K562 (cell line): Measurements from ENCODE around the gene TF. TPM values are rescaled to one million over a fixed set of nuclear protein-coding genes. Genes with fewer than 3 reads are reported as not detected.

Source experiments
- ATAC-seq: fragments of 200-7000 bp; cut with Tn5 transposase; 3 replicates; pipeline ENCODE4 v1.9.1; 2020; ENCODE audit warnings: moderate library complexity
- BruUV-seq: library from RNA; stranded (reverse); fragments of 400-500 nt; replicated peaks from 2 replicates; lab custom pipeline; 2021; lab: Mats Ljungman, UMichigan
- CTCF ChIA-PET: fragments of 300-600 bp; formaldehyde crosslinking; extraction: SDS; loops from one replicate; lab custom pipeline; 2021; ENCODE audit warnings: low intra/inter-chr PET ratio; lab: Yijun Ruan, JAX
- POLR2A ChIA-PET: fragments of 300-600, 350-650 bp; sonication (Branson Sonifier 250); formaldehyde crosslinking; extraction: SDS; loops from one replicate; lab custom pipeline; 2021; ENCODE audit warnings: antibody characterized with exemption, inconsistent platforms; lab: Yijun Ruan, JAX
- DNase-seq, 4 experiments: peaks; one replicate each; pipeline versions ENCODE4 v3.0.0 to v3.0.0-alpha.2; 2011 to 2018; ENCODE audit warnings: low spot score in 3 of 4, mixed read lengths in 3 of 4; ENCODE audit errors: extremely low read depth in 1 of 4
- FAIRE-seq: peaks from 2 replicates; lab custom pipeline; 2011; peaks lifted over from hg19 to GRCh38; lab: Jason Lieb, UNC
- H2AFZ ChIP-seq: 2 replicates; pipeline ENCODE4 v1.6.0; 2011; ENCODE audit warnings: low read depth, low read length, control low read depth, inconsistent platforms
- H3K27ac ChIP-seq: fragments of 200-600 bp; 3 replicates; pipeline ENCODE4 v1.8.0; 2011; ENCODE audit warnings: low read depth, mild to moderate bottlenecking, control low read depth, inconsistent platforms, low read length, moderate library complexity, mixed read lengths; ENCODE audit errors: extremely low read depth
- H3K27me3 ChIP-seq, 2 experiments: fragments of 300-600 bp in 1 of 2; 2 replicates in 1 of 2; 3 replicates in 1 of 2; pipeline versions ENCODE4 v1.6.0 to v1.8.0; 2011; ENCODE audit warnings: inconsistent platforms in 2 of 2, low read length in 2 of 2, mild to moderate bottlenecking in 1 of 2, mixed read lengths in 1 of 2, moderate library complexity in 1 of 2; ENCODE audit not compliant: control insufficient read depth in 2 of 2, insufficient read depth in 2 of 2
- H3K36me3 ChIP-seq: fragments of 300-600 bp; 3 replicates; pipeline ENCODE4 v1.8.0; 2011; ENCODE audit warnings: mild to moderate bottlenecking, low read length, inconsistent platforms; ENCODE audit not compliant: control insufficient read depth, insufficient read depth
- H3K4me1 ChIP-seq, 2 experiments: fragments of 200-600 bp in 1 of 2; replicated peaks in 1 of 2; 2 replicates in 1 of 2; 3 replicates in 1 of 2; pipeline versions ENCODE4 v1.5.1 to v1.8.0; 2011; ENCODE audit warnings: inconsistent platforms in 2 of 2, low read length in 2 of 2, mild to moderate bottlenecking in 1 of 2, mixed read lengths in 1 of 2, moderate library complexity in 1 of 2; ENCODE audit not compliant: control insufficient read depth in 2 of 2, insufficient read depth in 2 of 2
- H3K4me2 ChIP-seq: 2 replicates; pipeline ENCODE4 v1.6.1; 2011; ENCODE audit warnings: low read length, control low read depth, inconsistent platforms, mixed read lengths; ENCODE audit not compliant: insufficient read depth
- H3K4me3 ChIP-seq: fragments of 200-600 bp; sonication (generic), shearing (Covaris generic); 2 replicates; pipeline ENCODE4 v1.5.1; 2016; ENCODE audit warnings: control low read depth, inconsistent platforms
- H3K79me2 ChIP-seq: fragments of 200-600 bp; 3 replicates; pipeline ENCODE4 v1.8.0; 2011; ENCODE audit warnings: low read length, inconsistent platforms; ENCODE audit not compliant: control insufficient read depth, insufficient read depth
- H3K9ac ChIP-seq, 2 experiments: 2 replicates each; pipeline versions ENCODE4 v1.6.0 to v1.6.1; 2011; ENCODE audit warnings: low read depth in 2 of 2, low read length in 2 of 2, control low read depth in 1 of 2, inconsistent platforms in 1 of 2, mild to moderate bottlenecking in 1 of 2, mixed read lengths in 1 of 2; ENCODE audit not compliant: insufficient read depth in 1 of 2
- H3K9me1 ChIP-seq: one replicate; pipeline ENCODE4 v1.6.0; 2011; ENCODE audit warnings: inconsistent platforms, mild to moderate bottlenecking, low read length, moderate library complexity; ENCODE audit not compliant: control insufficient read depth, insufficient read depth
- H3K9me3 ChIP-seq: replicated peaks from 2 replicates; pipeline ENCODE4 v1.5.1; 2011; ENCODE audit warnings: low read depth, low read length, inconsistent platforms; ENCODE audit not compliant: control insufficient read depth, insufficient read depth
- H4K20me1 ChIP-seq: replicated peaks from 2 replicates; pipeline ENCODE4 v1.6.1; 2011; ENCODE audit warnings: low read length, inconsistent platforms, mixed read lengths; ENCODE audit not compliant: control insufficient read depth, insufficient read depth
- MYNN ChIP-seq, 2 experiments: sonication (generic); formaldehyde crosslinking in 1 of 2; IDR thresholded peaks; 2 replicates each; pipeline versions ENCODE4 v1.5.0 to v1.6.1; 2016 to 2020; ENCODE audit warnings: antibody characterized with exemption in 1 of 2, missing genetic modification reagents in 1 of 2
- RBM14 ChIP-seq: fragments of 200-400 bp; formaldehyde crosslinking; IDR thresholded peaks from 2 replicates; pipeline ENCODE4 v1.6.1; 2018; ENCODE audit warnings: low read depth, mild to moderate bottlenecking, low read length, moderate library complexity, borderline replicate concordance; ENCODE audit not compliant: insufficient read depth
- RBM15 ChIP-seq: fragments of 200-400 bp; formaldehyde crosslinking; IDR thresholded peaks from 2 replicates; pipeline ENCODE4 v1.6.1; 2018; ENCODE audit warnings: mild to moderate bottlenecking, low read length, moderate library complexity; ENCODE audit not compliant: insufficient read depth
- SMAD2 ChIP-seq: fragments of 150-350 bp; IDR thresholded peaks from 2 replicates; pipeline ENCODE4 v1.6.1; 2014; ENCODE audit warnings: low read depth, mild to moderate bottlenecking, low read length
- STAT5B ChIP-seq: fragments of 250-450 bp; sonication (Bioruptor Pico); IDR thresholded peaks from 2 replicates; pipeline ENCODE4 v1.8.0; 2021; ENCODE audit warnings: mild to moderate bottlenecking, inconsistent platforms
- ZBED1 ChIP-seq: IDR thresholded peaks from 2 replicates; pipeline ENCODE4 v1.6.1; 2014
- ZNF197 ChIP-seq: fragments of 200-800 bp; sonication (Bioruptor generic); IDR thresholded peaks from 2 replicates; pipeline ENCODE4 v1.6.1; 2016; ENCODE audit warnings: low read depth, missing genetic modification characterization, missing compliant biosample characterization
- WGBS: fragments of 100-300 bp; shearing (Covaris generic); methylation state at CpG from one replicate; pipeline ENCODE4 v1.1.6; 2016; ENCODE audit warnings: low coverage, mixed read lengths; ENCODE audit not compliant: insufficient coverage; ENCODE audit errors: missing lambda C conversion rate; 5-methylcytosine and 5-hydroxymethylcytosine counted together
- in situ Hi-C: fragments of 300-500 bp; cut with MboI; formaldehyde crosslinking; loops from 4 replicates; pipeline ENCODE4 v1.15.0; 2018; ENCODE audit warnings: inconsistent platforms, mixed read lengths
- intact Hi-C: fragments of 100-400 bp; cut with micrococcal nuclease; formaldehyde crosslinking; loops from 2 replicates; pipeline ENCODE4 v1.14.2; 2022
- polyA plus RNA-seq, 8 experiments: library from polyadenylated mRNA; depleted of rRNA in 4 of 8; stranded (reverse) in 5 of 8; unstranded in 3 of 8; fragments of >200 nt; fragmentation: Nextera tagmentation in 2 of 8; fragmentation: Illumina TruSeq in 1 of 8; extraction: Ambion mirVana in 2 of 8; extraction: Trizol in 1 of 8; gene quantifications; 2 replicates each; pipeline versions ENCODE4 v1.2.1 to v1.2.3, GENCODE V29; 2011 to 2014; ENCODE audit warnings: inconsistent platforms in 1 of 8, missing spikeins in 1 of 8
- total RNA-seq, 7 experiments: library from RNA; depleted of rRNA in 6 of 7; stranded (reverse); fragments of >200 nt in 6 of 7; fragmentation: Illumina TruSeq in 2 of 7; extraction: Trizol in 2 of 7; gene quantifications; 2 replicates each; pipeline versions ENCODE4 v1.2.1 to v1.2.3, GENCODE V29; 2011 to 2021; ENCODE audit warnings: low replicate concordance in 1 of 7
- TF ChIP-seq, protein P1 (sequence below): fragments of 250-450 bp; sonication (Bioruptor Pico); IDR thresholded peaks from 2 replicates; pipeline ENCODE4 v1.4.0; 2020; ENCODE audit warnings: mild to moderate bottlenecking, moderate library complexity
- TF ChIP-seq, protein P2 (sequence below), 2 experiments: fragments of 450-650 bp in 1 of 2; IDR thresholded peaks; 2 replicates each; pipeline ENCODE4 v1.6.1; 2011 to 2017; ENCODE audit warnings: low read depth in 2 of 2, antibody characterized with exemption in 1 of 2, borderline replicate concordance in 1 of 2, low read length in 1 of 2, mild to moderate bottlenecking in 1 of 2, mixed read lengths in 1 of 2; ENCODE audit not compliant: control insufficient read depth in 1 of 2
- TF ChIP-seq, protein P3 (sequence below): fragments of 450-650 bp; formaldehyde crosslinking; IDR thresholded peaks from 2 replicates; pipeline ENCODE4 v1.4.0; 2022; ENCODE audit warnings: mild to moderate bottlenecking, moderate library complexity
- TF ChIP-seq, protein P4 (sequence below): fragments of 450-650 bp; IDR thresholded peaks from one replicate; pipeline ENCODE4 v1.6.1; 2018; ENCODE audit warnings: mild to moderate bottlenecking, moderate library complexity; ENCODE audit not compliant: partially characterized antibody

TF gene
- total and polyA plus RNA-seq, 9 of the 15 experiments (the other 6 are each of a cell fraction or from before 2014, with no cell fraction given): 0.09 to 9.2 (median 3.1) TPM

DNA sequence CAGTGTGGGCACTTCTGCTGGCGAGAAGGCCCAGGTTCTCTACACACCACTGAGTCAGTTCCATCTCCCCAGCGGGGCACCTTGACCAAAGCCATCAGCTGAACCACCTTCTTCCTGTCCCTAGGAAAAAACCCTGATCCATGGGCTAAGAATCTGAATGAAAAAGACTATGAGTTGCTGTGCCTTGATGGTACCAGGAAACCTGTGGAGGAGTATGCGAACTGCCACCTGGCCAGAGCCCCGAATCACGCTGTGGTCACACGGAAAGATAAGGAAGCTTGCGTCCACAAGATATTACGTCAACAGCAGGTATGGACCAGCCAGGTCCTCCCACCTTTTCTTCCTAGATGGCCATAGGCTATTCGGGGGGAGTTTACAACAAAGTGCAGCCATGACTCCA lies 29.1 kb downstream of the TF start:
- no peaks in the 10 kb centered on the region for H4K20me1 ChIP-seq
- no peak for TF ChIP-seq SMAD2
- TF ChIP-seq RBM15: no peak
- TF ChIP-seq, protein P1, sequence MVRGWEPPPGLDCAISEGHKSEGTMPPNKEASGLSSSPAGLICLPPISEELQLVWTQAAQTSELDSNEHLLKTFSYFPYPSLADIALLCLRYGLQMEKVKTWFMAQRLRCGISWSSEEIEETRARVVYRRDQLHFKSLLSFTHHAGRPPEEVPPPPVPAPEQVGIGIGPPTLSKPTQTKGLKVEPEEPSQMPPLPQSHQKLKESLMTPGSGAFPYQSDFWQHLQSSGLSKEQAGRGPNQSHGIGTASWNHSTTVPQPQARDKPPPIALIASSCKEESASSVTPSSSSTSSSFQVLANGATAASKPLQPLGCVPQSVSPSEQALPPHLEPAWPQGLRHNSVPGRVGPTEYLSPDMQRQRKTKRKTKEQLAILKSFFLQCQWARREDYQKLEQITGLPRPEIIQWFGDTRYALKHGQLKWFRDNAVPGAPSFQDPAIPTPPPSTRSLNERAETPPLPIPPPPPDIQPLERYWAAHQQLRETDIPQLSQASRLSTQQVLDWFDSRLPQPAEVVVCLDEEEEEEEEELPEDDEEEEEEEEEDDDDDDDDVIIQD (CRISPR knock-in tag): no peak
- TF ChIP-seq, protein P2, sequence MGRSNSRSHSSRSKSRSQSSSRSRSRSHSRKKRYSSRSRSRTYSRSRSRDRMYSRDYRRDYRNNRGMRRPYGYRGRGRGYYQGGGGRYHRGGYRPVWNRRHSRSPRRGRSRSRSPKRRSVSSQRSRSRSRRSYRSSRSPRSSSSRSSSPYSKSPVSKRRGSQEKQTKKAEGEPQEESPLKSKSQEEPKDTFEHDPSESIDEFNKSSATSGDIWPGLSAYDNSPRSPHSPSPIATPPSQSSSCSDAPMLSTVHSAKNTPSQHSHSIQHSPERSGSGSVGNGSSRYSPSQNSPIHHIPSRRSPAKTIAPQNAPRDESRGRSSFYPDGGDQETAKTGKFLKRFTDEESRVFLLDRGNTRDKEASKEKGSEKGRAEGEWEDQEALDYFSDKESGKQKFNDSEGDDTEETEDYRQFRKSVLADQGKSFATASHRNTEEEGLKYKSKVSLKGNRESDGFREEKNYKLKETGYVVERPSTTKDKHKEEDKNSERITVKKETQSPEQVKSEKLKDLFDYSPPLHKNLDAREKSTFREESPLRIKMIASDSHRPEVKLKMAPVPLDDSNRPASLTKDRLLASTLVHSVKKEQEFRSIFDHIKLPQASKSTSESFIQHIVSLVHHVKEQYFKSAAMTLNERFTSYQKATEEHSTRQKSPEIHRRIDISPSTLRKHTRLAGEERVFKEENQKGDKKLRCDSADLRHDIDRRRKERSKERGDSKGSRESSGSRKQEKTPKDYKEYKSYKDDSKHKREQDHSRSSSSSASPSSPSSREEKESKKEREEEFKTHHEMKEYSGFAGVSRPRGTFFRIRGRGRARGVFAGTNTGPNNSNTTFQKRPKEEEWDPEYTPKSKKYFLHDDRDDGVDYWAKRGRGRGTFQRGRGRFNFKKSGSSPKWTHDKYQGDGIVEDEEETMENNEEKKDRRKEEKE (IDR thresholded peaks at IDR 0.05; ENCODE audit: borderline replicate concordance in 1 of 2, control insufficient read depth in 1 of 2, low read depth in 2 of 2, low read length in 1 of 2): no peak
- TF ChIP-seq, protein P3, sequence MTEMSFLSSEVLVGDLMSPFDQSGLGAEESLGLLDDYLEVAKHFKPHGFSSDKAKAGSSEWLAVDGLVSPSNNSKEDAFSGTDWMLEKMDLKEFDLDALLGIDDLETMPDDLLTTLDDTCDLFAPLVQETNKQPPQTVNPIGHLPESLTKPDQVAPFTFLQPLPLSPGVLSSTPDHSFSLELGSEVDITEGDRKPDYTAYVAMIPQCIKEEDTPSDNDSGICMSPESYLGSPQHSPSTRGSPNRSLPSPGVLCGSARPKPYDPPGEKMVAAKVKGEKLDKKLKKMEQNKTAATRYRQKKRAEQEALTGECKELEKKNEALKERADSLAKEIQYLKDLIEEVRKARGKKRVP (CRISPR knock-in tag): no peak
- TF ChIP-seq ZNF197 (CRISPR knock-in tag): no peak
- no peak for TF ChIP-seq STAT5B
- TF ChIP-seq RBM14: no peak
- no peak for TF ChIP-seq ZBED1
- TF ChIP-seq MYNN (IDR thresholded peaks at IDR 0.05): no peak
- TF ChIP-seq MYNN (CRISPR knock-in tag; IDR thresholded peaks at IDR 0.05): no peak
- TF ChIP-seq, protein P4, sequence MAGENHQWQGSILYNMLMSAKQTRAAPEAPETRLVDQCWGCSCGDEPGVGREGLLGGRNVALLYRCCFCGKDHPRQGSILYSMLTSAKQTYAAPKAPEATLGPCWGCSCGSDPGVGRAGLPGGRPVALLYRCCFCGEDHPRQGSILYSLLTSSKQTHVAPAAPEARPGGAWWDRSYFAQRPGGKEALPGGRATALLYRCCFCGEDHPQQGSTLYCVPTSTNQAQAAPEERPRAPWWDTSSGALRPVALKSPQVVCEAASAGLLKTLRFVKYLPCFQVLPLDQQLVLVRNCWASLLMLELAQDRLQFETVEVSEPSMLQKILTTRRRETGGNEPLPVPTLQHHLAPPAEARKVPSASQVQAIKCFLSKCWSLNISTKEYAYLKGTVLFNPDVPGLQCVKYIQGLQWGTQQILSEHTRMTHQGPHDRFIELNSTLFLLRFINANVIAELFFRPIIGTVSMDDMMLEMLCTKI: no peak
- DNase-seq (no peak), FAIRE-seq (no peak), ATAC-seq (no peak)
- no peak overlapping the region for H3K9ac ChIP-seq
- H3K4me3 ChIP-seq: no peak overlapping the region
- peaks cover 0 to 4% of the 10 kb centered on the region in 2 experiments; a peak in 2 of 5 replicates for H3K4me1 ChIP-seq
- no peaks in the 10 kb centered on the region for H3K36me3 ChIP-seq
- no peak overlapping the region for H3K27ac ChIP-seq
- BruUV-seq: no TSS peak
- whole genome bisulfite sequencing: 2% methylated on average over 8 of the region's 9 CpGs
- intact Hi-C loops: no loop called here
- H2AFZ ChIP-seq: no peak overlapping the region
- H3K27me3 ChIP-seq: peaks cover 0 to 13% of the 10 kb centered on the region in 2 experiments; a peak in 2 of 5 replicates
- H3K4me2 ChIP-seq: no peak overlapping the region
- ChIA-PET POLR2A (interaction anchor here (0.6 to 1.0 kb wide), 2 partner anchors 17 to 127 kb away, joined by 3 read pairs; no protein-coding TSS in a partner anchor), CTCF (no interaction called here)
- H3K79me2 ChIP-seq: no peaks in the 10 kb centered on the region
- H3K9me1 ChIP-seq: peaks cover 2% of the 10 kb centered on the region
- no peaks in the 10 kb centered on the region for H3K9me3 ChIP-seq
- in situ Hi-C loops: no loop called here
